ENCODE data around the gene LRRC45. TPM values are rescaled to one million over a fixed set of nuclear protein-coding genes. Genes with fewer than 3 reads are reported as not detected.
A peak's percentile ranks its signal among the peaks of the same experiment; 100 is the strongest.

The LRRC45 gene
- total and polyA plus RNA-seq, 9 of the 15 experiments (the other 6 are each of a cell fraction or from before 2014, with no cell fraction given) = 3.5 to 21.5 (median 11.2) TPM; not detected in 2

GRCh38 chr17:82023447-82024241 lies 539 bp downstream of the LRRC45 start (continued):
- peak in 1 of 2 experiments; percentile 27 for TF ChIP-seq E2F6 (IDR thresholded peaks at IDR 0.05; ENCODE audit: borderline replicate concordance in 1 of 2, extremely low read depth in 1 of 2, insufficient read depth in 1 of 2, insufficient read length in 1 of 2, low read depth in 1 of 2, low read length in 1 of 2, poor library complexity in 1 of 2, severe bottlenecking in 1 of 2)
- TF ChIP-seq NCOA4 (IDR thresholded peaks at IDR 0.05; ENCODE audit: partially characterized antibody) = no peak
- no peak for TF ChIP-seq PRPF4 (IDR thresholded peaks at IDR 0.05; ENCODE audit: insufficient read depth, low read depth, low read length, poor library complexity, severe bottlenecking)
- no peak for TF ChIP-seq CEBPZ (IDR thresholded peaks at IDR 0.05; ENCODE audit: borderline replicate concordance, low read depth, low read length)
- TF ChIP-seq SAP30 (IDR thresholded peaks at IDR 0.05; ENCODE audit: borderline replicate concordance, insufficient read depth, low read depth, low read length, poor library complexity, severe bottlenecking) = peak; percentile 89
- TF ChIP-seq ZNF146 (CRISPR knock-in tag; IDR thresholded peaks at IDR 0.05; ENCODE audit: unreplicated experiment) = no peak
- no peak for TF ChIP-seq NR2C2 (CRISPR knock-in tag; IDR thresholded peaks at IDR 0.05)
- TF ChIP-seq NR2C2 (tag; IDR thresholded peaks at IDR 0.05) = peak; percentile 54; the same call in 1 of the 2 replicates
- no peak for TF ChIP-seq EP300 (IDR thresholded peaks at IDR 0.05; ENCODE audit: low read length)
- peak; percentile 73; the same call in 1 of the 2 replicates for TF ChIP-seq ARID4B (CRISPR knock-in tag; IDR thresholded peaks at IDR 0.05)
- TF ChIP-seq MCM7 (IDR thresholded peaks at IDR 0.05) = no peak
- no peak for TF ChIP-seq PPARD (CRISPR knock-in tag; IDR thresholded peaks at IDR 0.05)
- no peak for TF ChIP-seq EP400 (IDR thresholded peaks at IDR 0.05)
- TF ChIP-seq ZNF77 (CRISPR knock-in tag; IDR thresholded peaks at IDR 0.05) = no peak
- no peak for TF ChIP-seq HEY1 (CRISPR knock-in tag; IDR thresholded peaks at IDR 0.05; ENCODE audit: borderline replicate concordance)
